KMS-11 (cell line): ENCODE results near the gene NOS3.
A peak's percentile ranks its signal among the peaks of the same experiment; 100 is the strongest.
"Not testable (repeated sequence)": the region's sequence is repeated elsewhere in the genome, so short reads cannot be mapped to it uniquely, and the experiment has no call there.

Source experiments
- H2AFZ ChIP-seq: fragments of 200-600 bp; sonication (generic); 2 replicates; pipeline ENCODE4 v1.6.1; 2016; ENCODE audit warnings: antibody characterized with exemption, mixed run types, low read depth
- H3K27ac ChIP-seq: fragments of 200-600 bp; sonication (generic); 2 replicates; pipeline ENCODE4 v1.6.1; 2016; ENCODE audit warnings: mild to moderate bottlenecking, mixed run types
- H3K27me3 ChIP-seq: fragments of 200-600 bp; sonication (generic); 2 replicates; pipeline ENCODE4 v1.6.1; 2017; ENCODE audit warnings: mild to moderate bottlenecking, low read depth, mixed run types, moderate library complexity; ENCODE audit not compliant: insufficient read depth
- H3K36me3 ChIP-seq: fragments of 200-600 bp; sonication (generic); 2 replicates; pipeline ENCODE4 v1.6.1; 2017; ENCODE audit warnings: mild to moderate bottlenecking, mixed run types; ENCODE audit not compliant: insufficient read depth
- H3K4me1 ChIP-seq: fragments of 200-600 bp; sonication (generic); 2 replicates; pipeline ENCODE4 v1.6.1; 2016; ENCODE audit warnings: mild to moderate bottlenecking, low read depth, mixed run types; ENCODE audit not compliant: poor library complexity, severe bottlenecking
- H3K4me2 ChIP-seq: fragments of 200-600 bp; sonication (generic); 2 replicates; pipeline ENCODE4 v1.7.0; 2016; ENCODE audit warnings: mild to moderate bottlenecking, mixed run types
- H3K4me3 ChIP-seq: fragments of 200-600 bp; sonication (generic); IDR thresholded peaks from 2 replicates; pipeline ENCODE4 v1.6.1; 2017; ENCODE audit warnings: low read depth, low read length, mixed read lengths; ENCODE audit not compliant: insufficient read depth
- H3K79me2 ChIP-seq: fragments of 200-600 bp; sonication (generic); 2 replicates; pipeline ENCODE4 v1.6.1; 2016; ENCODE audit warnings: low read depth, mixed run types; ENCODE audit not compliant: insufficient read depth
- H3K9ac ChIP-seq: fragments of 200-600 bp; sonication (generic); 2 replicates; pipeline ENCODE4 v1.6.1; 2016; ENCODE audit warnings: mild to moderate bottlenecking, mixed run types
- H4K20me1 ChIP-seq: fragments of 200-600 bp; sonication (generic); 2 replicates; pipeline ENCODE4 v1.6.1; 2016; ENCODE audit warnings: mild to moderate bottlenecking, mixed run types; ENCODE audit not compliant: insufficient read depth
- CTCF ChIP-seq: fragments of 200-600 bp; sonication (generic); conservative IDR thresholded peaks from 2 replicates; pipeline ENCODE4 v1.6.1; 2017; ENCODE audit warnings: low read depth, mild to moderate bottlenecking, antibody characterized with exemption, low read length, moderate library complexity, mixed read lengths

The NOS3 gene

GRCh38 chr7:151025924-151026671, 35.3 kb downstream of the NOS3 start:
- Histone ChIP-seq H3K36me3 (no peaks in the 10 kb centered on the region), H3K4me2 (no peak overlapping the region), H3K79me2 (0 out of 2 replicates have a peak, but pooled peaks cover 5% of the 10 kb centered on the region), H4K20me1 (no peaks in the 10 kb centered on the region), H2AFZ (no peak overlapping the region), H3K4me3 (no peak overlapping the region), H3K27me3 (peaks cover 24% of the 10 kb centered on the region), H3K4me1 (peaks cover 23% of the 10 kb centered on the region), H3K9ac (no peak overlapping the region), H3K27ac (no peak overlapping the region)
- TF ChIP-seq CTCF, result no peak

GRCh38 chr7:151026771-151027727, 36.2 kb downstream of the NOS3 start:
- H3K36me3 ChIP-seq, H3K79me2 ChIP-seq, H3K27ac ChIP-seq, H4K20me1 ChIP-seq: not testable (repeated sequence)
- Histone ChIP-seq H3K4me2 (peak overlapping the region; percentile 34), H3K9ac (peak overlapping the region; percentile 64; the same call in 1 of the 2 replicates), H3K4me3 (peak overlapping the region; percentile 32), H2AFZ (peak overlapping the region; percentile 58), H3K4me1 (peaks cover 23% of the 10 kb centered on the region), H3K27me3 (peaks cover 16% of the 10 kb centered on the region)

- H3K4me1 ChIP-seq, result peaks cover 23% of the 10 kb centered on the region
- peak overlapping the region; percentile 58 for H2AFZ ChIP-seq
- peak overlapping the region; percentile 34 for H3K4me2 ChIP-seq
- not testable (repeated sequence) for H3K36me3 ChIP-seq, H4K20me1 ChIP-seq, H3K79me2 ChIP-seq
- H3K27ac ChIP-seq, result peak overlapping the region; percentile 58
- H3K4me3 ChIP-seq, result peak overlapping the region; percentile 32
- H3K9ac ChIP-seq, result peak overlapping the region; percentile 64
- 0 out of 2 replicates have a peak, but pooled peaks cover 11% of the 10 kb centered on the region for H3K27me3 ChIP-seq
Observed at GRCh38 chr7:151027728-151028130, 36.9 kb downstream of the NOS3 start.

- Histone ChIP-seq H4K20me1 (no peaks in the 10 kb centered on the region), H3K4me3 (peak within 1 kb of the TSS; percentile 32), H3K79me2 (0 out of 2 replicates have a peak, but pooled peaks cover 5% of the 10 kb centered on the region), H3K27me3 (0 out of 2 replicates have a peak, but pooled peaks cover 11% of the 10 kb centered on the region), H2AFZ (peak within 1 kb of the TSS; percentile 82), H3K4me1 (peaks cover 23% of the 10 kb centered on the region), H3K36me3 (no peaks in the 10 kb centered on the region), H3K27ac (peak within 1 kb of the TSS; percentile 58), H3K9ac (peak within 1 kb of the TSS; percentile 64), H3K4me2 (peak within 1 kb of the TSS; percentile 86)
- peak; percentile 76 for TF ChIP-seq CTCF
Observed at GRCh38 chr7:151028131-151028947, 37.5 kb downstream of the NOS3 start, which contains the start of gene ABCB8. TSS of gene ABCB8 (plus strand) at chr7:151028450. CDS start at chr7:151028516, 66 bp downstream.
